Type B pancreatic cell (in vitro differentiated cells): ENCODE measurements around the gene FBXW4. TPM values are rescaled to one million over a fixed set of nuclear protein-coding genes. Genes with fewer than 3 reads are reported as not detected.
"Not testable (repeated sequence)": the region's sequence is repeated elsewhere in the genome, so short reads cannot be mapped to it uniquely, and the experiment has no call there.

Experiments used
- DNase-seq: peaks from one replicate; pipeline ENCODE4 v3.0.0; 2021; ENCODE audit warnings: mixed read lengths; ENCODE audit not compliant: unreplicated experiment; ENCODE audit errors: extremely low spot score
- H3K27ac Mint-ChIP-seq: 2 replicates; pipeline ENCODE4 v1.8.0; 2021; ENCODE audit warnings: mild to moderate bottlenecking, mixed read lengths
- H3K27me3 Mint-ChIP-seq: 2 replicates; pipeline ENCODE4 v1.8.0; 2021; ENCODE audit warnings: mixed read lengths
- H3K36me3 Mint-ChIP-seq: 2 replicates; pipeline ENCODE4 v1.8.0; 2021; ENCODE audit warnings: mixed read lengths
- H3K4me1 Mint-ChIP-seq: one replicate; pipeline ENCODE4 v1.8.0; 2021; ENCODE audit warnings: mixed read lengths; ENCODE audit not compliant: unreplicated experiment
- H3K4me3 Mint-ChIP-seq: 2 replicates; pipeline ENCODE4 v1.8.0; 2021; ENCODE audit warnings: mild to moderate bottlenecking, mixed read lengths
- H3K9me3 Mint-ChIP-seq: 2 replicates; pipeline ENCODE4 v1.8.0; 2021; ENCODE audit warnings: mixed read lengths
- CTCF ChIP-seq: fragments of 200-600 bp; sonication (generic); conservative IDR thresholded peaks from 2 replicates; pipeline ENCODE4 v1.5.0; 2021; ENCODE audit warnings: antibody characterized with exemption, mild to moderate bottlenecking
- total RNA-seq: library from RNA; stranded (reverse); gene quantifications from 2 replicates; pipeline ENCODE4 v1.2.1, GENCODE V29; 2021; ENCODE audit warnings: low replicate concordance

The FBXW4 gene
- total RNA-seq, 1 donor from 2014 or later: 43.7 TPM

GRCh38 chr10:101639141-101639900, 55.6 kb downstream of the FBXW4 start:
- Mint-ChIP-seq H3K36me3 (peaks cover 16% of the 10 kb centered on the region), H3K9me3 (no peaks in the 10 kb centered on the region), H3K4me3 (no peak overlapping the region), H3K4me1 (no peaks in the 10 kb centered on the region), H3K27ac (no peak overlapping the region), H3K27me3 (no peaks in the 10 kb centered on the region)
- TF ChIP-seq CTCF: no peak
- DNase-seq: no peak

GRCh38 chr10:101633510-101633909, 61.5 kb downstream of the FBXW4 start:
- DNase-seq, H3K9me3 Mint-ChIP-seq, H3K4me3 Mint-ChIP-seq, H3K27ac Mint-ChIP-seq, H3K4me1 Mint-ChIP-seq, H3K27me3 Mint-ChIP-seq: not testable (repeated sequence)
- H3K36me3 Mint-ChIP-seq: peaks cover 24% of the 10 kb centered on the region

GRCh38 chr10:101631821-101632475, 63.0 kb downstream of the FBXW4 start:
- Mint-ChIP-seq H3K4me3 (no peak overlapping the region), H3K4me1 (peaks cover 4% of the 10 kb centered on the region), H3K36me3 (peaks cover 16% of the 10 kb centered on the region), H3K27ac (no peak overlapping the region), H3K27me3 (no peaks in the 10 kb centered on the region), H3K9me3 (no peaks in the 10 kb centered on the region)
- no peak for TF ChIP-seq CTCF
- no peak for DNase-seq

GRCh38 chr10:101630633-101630920, 64.4 kb downstream of the FBXW4 start:
- H3K36me3 Mint-ChIP-seq: peaks cover 16% of the 10 kb centered on the region
- TF ChIP-seq CTCF: no peak

GRCh38 chr10:101629837-101630632, 64.9 kb downstream of the FBXW4 start:
- H3K27me3 Mint-ChIP-seq: no peaks in the 10 kb centered on the region
- H3K4me1 Mint-ChIP-seq: peaks cover 4% of the 10 kb centered on the region

More at GRCh38 chr10:101630633-101630920, 64.4 kb downstream of the FBXW4 start:
- Mint-ChIP-seq H3K27me3 (no peaks in the 10 kb centered on the region), H3K4me3 (no peak overlapping the region), H3K27ac (no peak overlapping the region), H3K9me3 (no peaks in the 10 kb centered on the region), H3K4me1 (peaks cover 4% of the 10 kb centered on the region)
- no peak for DNase-seq

More at GRCh38 chr10:101629837-101630632, 64.9 kb downstream of the FBXW4 start:
- TF ChIP-seq CTCF: no peak
- no peak for DNase-seq
- Mint-ChIP-seq H3K27ac (no peak overlapping the region), H3K36me3 (peaks cover 16% of the 10 kb centered on the region), H3K9me3 (no peaks in the 10 kb centered on the region), H3K4me3 (no peak overlapping the region)
